Neural progenitor cell (in vitro differentiated cells): ENCODE data around the gene AMOTL2. TPM values are rescaled to one million over a fixed set of nuclear protein-coding genes. Genes with fewer than 3 reads are reported as not detected.

Experiments used
- DNase-seq: peaks from one replicate; pipeline ENCODE4 v3.0.0-alpha.2; 2016; ENCODE audit warnings: low spot score
- H2AFZ ChIP-seq: fragments of 200-600 bp; sonication (generic); replicated peaks from 2 replicates; pipeline ENCODE4 v1.6.1; 2016; ENCODE audit warnings: antibody characterized with exemption
- H3F3A ChIP-seq: fragments of 200-600 bp; sonication (generic); 2 replicates; pipeline ENCODE4 v1.6.1; 2016; ENCODE audit warnings: antibody characterized with exemption, low read depth
- H3K27ac ChIP-seq: fragments of 200-600 bp; sonication (generic); 2 replicates; pipeline ENCODE4 v1.5.1; 2016; ENCODE audit warnings: mild to moderate bottlenecking
- H3K27me3 ChIP-seq: fragments of 200-600 bp; sonication (generic); 2 replicates; pipeline ENCODE4 v1.6.1; 2016; ENCODE audit warnings: mild to moderate bottlenecking, moderate library complexity
- H3K36me3 ChIP-seq: fragments of 200-600 bp; sonication (generic); 2 replicates; pipeline ENCODE4 v1.5.1; 2016
- H3K4me1 ChIP-seq: fragments of 200-600 bp; sonication (generic); 2 replicates; pipeline ENCODE4 v1.6.1; 2016; ENCODE audit warnings: mixed run types
- H3K4me2 ChIP-seq: fragments of 200-600 bp; sonication (generic); 2 replicates; pipeline ENCODE4 v1.6.1; 2016
- H3K4me3 ChIP-seq: fragments of 200-600 bp; sonication (generic); 2 replicates; pipeline ENCODE4 v1.5.1; 2016
- H3K79me2 ChIP-seq: fragments of 200-600 bp; sonication (generic); 2 replicates; pipeline ENCODE4 v1.6.1; 2016; ENCODE audit warnings: low read depth
- H3K9ac ChIP-seq: fragments of 200-600 bp; sonication (generic); 2 replicates; pipeline ENCODE4 v1.6.1; 2016
- H3K9me3 ChIP-seq: fragments of 200-600 bp; sonication (generic); 2 replicates; pipeline ENCODE4 v1.5.1; 2016; ENCODE audit warnings: low read depth
- H4K20me1 ChIP-seq: fragments of 200-600 bp; sonication (generic); 2 replicates; pipeline ENCODE4 v1.6.1; 2016; ENCODE audit warnings: low read depth
- H3K27ac Mint-ChIP-seq: 3 replicates; pipeline ENCODE4 v1.8.0; 2021; ENCODE audit warnings: mixed read lengths
- H3K27me3 Mint-ChIP-seq: 2 replicates; pipeline ENCODE4 v1.8.0; 2022; ENCODE audit warnings: low read depth, mild to moderate bottlenecking, inconsistent platforms, moderate library complexity, mixed read lengths; ENCODE audit not compliant: insufficient read depth
- H3K36me3 Mint-ChIP-seq: 3 replicates; pipeline ENCODE4 v1.8.0; 2021; ENCODE audit warnings: mixed read lengths
- H3K4me1 Mint-ChIP-seq: 3 replicates; pipeline ENCODE4 v1.8.0; 2021; ENCODE audit warnings: mixed read lengths
- H3K4me3 Mint-ChIP-seq: 3 replicates; pipeline ENCODE4 v1.8.0; 2021; ENCODE audit warnings: mild to moderate bottlenecking, moderate library complexity, mixed read lengths
- H3K9me3 Mint-ChIP-seq: 3 replicates; pipeline ENCODE4 v1.8.0; 2020; ENCODE audit warnings: mixed read lengths
- CTCF ChIP-seq: fragments of 200-600 bp; sonication (generic); IDR thresholded peaks from 2 replicates; pipeline ENCODE4 v1.5.1; 2017; ENCODE audit warnings: antibody characterized with exemption, mild to moderate bottlenecking
- EZH2 ChIP-seq: fragments of 200-600 bp; sonication (generic); IDR thresholded peaks from 2 replicates; pipeline ENCODE4 v1.6.1; 2017; ENCODE audit warnings: antibody characterized with exemption, mild to moderate bottlenecking, moderate library complexity
- EZH2phosphoT487 ChIP-seq: fragments of 200-600 bp; sonication (generic); IDR thresholded peaks from 2 replicates; pipeline ENCODE4 v1.6.1; 2017; ENCODE audit warnings: antibody characterized with exemption
- total RNA-seq: library from RNA; depleted of rRNA; stranded (reverse); fragments of >200 nt; gene quantifications from 2 replicates; pipeline ENCODE4 v1.2.3, GENCODE V29; 2015; ENCODE audit warnings: low replicate concordance

The AMOTL2 gene
- total RNA-seq, 1 donor from 2014 or later, result 62.9 TPM

- Histone ChIP-seq H2AFZ (no peak overlapping the region), H3F3A (peaks cover 49% of the 10 kb centered on the region), H3K36me3 (peaks cover 4% of the 10 kb centered on the region), H4K20me1 (peaks cover 72% of the 10 kb centered on the region), H3K79me2 (peaks cover 6% of the 10 kb centered on the region), H3K27me3 (no peaks in the 10 kb centered on the region), H3K4me1 (no peaks in the 10 kb centered on the region), H3K9me3 (no peaks in the 10 kb centered on the region), H3K27ac (no peak overlapping the region), H3K4me3 (no peak overlapping the region), H3K9ac (no peak overlapping the region), H3K4me2 (no peak overlapping the region)
- no peak overlapping the region for H3K27ac Mint-ChIP-seq
- no peaks in the 10 kb centered on the region for H3K9me3 Mint-ChIP-seq
- no peak for DNase-seq
- no peak overlapping the region for H3K4me3 Mint-ChIP-seq
- H3K4me1 Mint-ChIP-seq, result peaks cover 29% of the 10 kb centered on the region
- peaks cover 2% of the 10 kb centered on the region for H3K27me3 Mint-ChIP-seq
- H3K36me3 Mint-ChIP-seq, result peaks cover 51% of the 10 kb centered on the region
- TF ChIP-seq EZH2 (no peak), CTCF (no peak), EZH2phosphoT487 (no peak)
Observed at GRCh38 chr3:134356411-134357040, 17.7 kb downstream of the AMOTL2 start.

- Histone ChIP-seq H3K27ac (no peak overlapping the region), H3K79me2 (no peaks in the 10 kb centered on the region), H3K4me2 (no peak overlapping the region), H3K36me3 (peaks cover 4% of the 10 kb centered on the region), H3K27me3 (no peaks in the 10 kb centered on the region), H3K4me3 (no peak overlapping the region), H2AFZ (no peak overlapping the region), H4K20me1 (peaks cover 61% of the 10 kb centered on the region), H3K9me3 (no peaks in the 10 kb centered on the region), H3K9ac (no peak overlapping the region), H3K4me1 (peaks cover 6% of the 10 kb centered on the region), H3F3A (peaks cover 49% of the 10 kb centered on the region)
- Mint-ChIP-seq H3K27me3 (peaks cover 2% of the 10 kb centered on the region), H3K36me3 (peaks cover 52% of the 10 kb centered on the region), H3K9me3 (no peaks in the 10 kb centered on the region), H3K4me3 (no peak overlapping the region), H3K4me1 (peaks cover 29% of the 10 kb centered on the region), H3K27ac (no peak overlapping the region)
- TF ChIP-seq EZH2phosphoT487 (no peak), EZH2 (no peak), CTCF (no peak)
- DNase-seq, result no peak
Observed at GRCh38 chr3:134355416-134355815, 18.8 kb downstream of the AMOTL2 start.

GRCh38 chr3:134354612-134355251 is 19.5 kb downstream of the AMOTL2 start:
- peaks cover 48% of the 10 kb centered on the region for H3K36me3 Mint-ChIP-seq
- no peak for TF ChIP-seq EZH2phosphoT487
- no peak for TF ChIP-seq CTCF
- H3K36me3 ChIP-seq, result peaks cover 4% of the 10 kb centered on the region

More at GRCh38 chr3:134354612-134355251, 19.5 kb downstream of the AMOTL2 start:
- Histone ChIP-seq H3F3A (peaks cover 49% of the 10 kb centered on the region), H3K4me2 (no peak overlapping the region), H3K9ac (no peak overlapping the region), H3K9me3 (no peaks in the 10 kb centered on the region), H3K4me1 (peaks cover 6% of the 10 kb centered on the region), H4K20me1 (peaks cover 54% of the 10 kb centered on the region), H3K79me2 (no peaks in the 10 kb centered on the region), H3K4me3 (no peak overlapping the region), H3K27ac (peak overlapping the region; percentile 46), H3K27me3 (no peaks in the 10 kb centered on the region), H2AFZ (no peak overlapping the region)
- H3K4me3 Mint-ChIP-seq, result no peak overlapping the region
- H3K27ac Mint-ChIP-seq, result no peak overlapping the region
- no peak for DNase-seq
- peaks cover 2% of the 10 kb centered on the region for H3K27me3 Mint-ChIP-seq
- peaks cover 26% of the 10 kb centered on the region for H3K4me1 Mint-ChIP-seq
- H3K9me3 Mint-ChIP-seq, result no peaks in the 10 kb centered on the region
